ENCODE measurements around the gene LRRC31.

DNA sequence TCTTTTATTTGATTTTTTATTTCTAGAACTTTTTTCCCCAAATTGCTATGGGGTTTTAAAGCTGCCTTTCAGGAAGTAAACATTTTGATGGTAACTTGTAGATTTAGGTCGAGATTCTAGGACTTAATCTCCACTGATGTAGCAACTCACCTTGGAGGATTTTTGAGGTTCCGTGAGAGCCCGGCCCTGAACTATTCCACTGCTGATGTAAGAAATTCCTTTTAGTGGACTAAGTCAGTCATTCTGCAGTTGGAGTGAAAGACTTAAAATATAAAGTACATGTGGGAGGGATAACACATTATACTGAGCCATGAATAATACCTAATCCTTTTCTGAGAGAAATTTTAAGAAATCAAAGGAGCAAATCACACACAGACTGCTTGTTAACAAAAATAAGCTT, 44.4 kb downstream of the LRRC31 start:
- TF ChIP-seq, protein P1, sequence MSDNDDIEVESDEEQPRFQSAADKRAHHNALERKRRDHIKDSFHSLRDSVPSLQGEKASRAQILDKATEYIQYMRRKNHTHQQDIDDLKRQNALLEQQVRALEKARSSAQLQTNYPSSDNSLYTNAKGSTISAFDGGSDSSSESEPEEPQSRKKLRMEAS (IDR thresholded peaks at IDR 0.05) = no peak
- no peak for TF ChIP-seq POLR2AphosphoS5 (IDR thresholded peaks at IDR 0.05; ENCODE audit: low read depth, low read length)
- TF ChIP-seq ZNF274 (IDR thresholded peaks at IDR 0.05; ENCODE audit: borderline replicate concordance, extremely low read depth, low read length) = no peak
- TF ChIP-seq, protein P2, sequence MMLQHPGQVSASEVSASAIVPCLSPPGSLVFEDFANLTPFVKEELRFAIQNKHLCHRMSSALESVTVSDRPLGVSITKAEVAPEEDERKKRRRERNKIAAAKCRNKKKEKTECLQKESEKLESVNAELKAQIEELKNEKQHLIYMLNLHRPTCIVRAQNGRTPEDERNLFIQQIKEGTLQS (IDR thresholded peaks at IDR 0.05; ENCODE audit: insufficient read depth, low read depth, low read length) = no peak
- no peak for TF ChIP-seq EP300 (IDR thresholded peaks at IDR 0.05; ENCODE audit: borderline replicate concordance in 1 of 2, low read depth in 2 of 2, low read length in 2 of 2)
